ENCODE data around the gene INS. TPM values are rescaled to one million over a fixed set of nuclear protein-coding genes. Genes with fewer than 3 reads are reported as not detected.

INS gene
- total and polyA plus RNA-seq, 3 experiments from 2014 or later: not detected

GRCh38 chr11:2153581-2154194 is 7.3 kb downstream of the INS start:
- ChIA-PET CTCF (interaction anchor here (1.0 to 9.0 kb wide), 9 partner anchors 13 to 501 kb away, joined by 3 to 141 read pairs (median 12); partner anchors contain the start of gene SYT8), POLR2A (no interaction called here)
- Mint-ChIP-seq H3K27ac (no peak overlapping the region), H3K9me3 (no peaks in the 10 kb centered on the region), H3K4me1 (peaks cover 7 to 8% (median 7%) of the 10 kb centered on the region in 3 donors), H3K27me3 (peaks cover 19 to 23% of the 10 kb centered on the region in 2 donors), H3K36me3 (no peaks in the 10 kb centered on the region), H3K4me3 (no peak overlapping the region)
- Histone ChIP-seq H3K36me3 (ENCODE audit: insufficient read depth, low read length) (no peaks in the 10 kb centered on the region), H3K27ac (ENCODE audit: low read depth, low read length) (no peak overlapping the region), H3K9me3 (ENCODE audit: low read length) (no peaks in the 10 kb centered on the region), H3K4me3 (ENCODE audit: low read length) (no peak overlapping the region), H3K27me3 (ENCODE audit: insufficient read depth, low read length, poor library complexity, severe bottlenecking) (peaks cover 13% of the 10 kb centered on the region), H3K4me1 (ENCODE audit: insufficient read depth, low read length) (peaks cover 6% of the 10 kb centered on the region)
- DNase-seq: no peak

GRCh38 chr11:2151500-2152257 is 9.3 kb downstream of the INS start:
- ChIA-PET CTCF (interaction anchor here (0.6 to 9.0 kb wide), 50 partner anchors 8 to 1258 kb away, joined by 3 to 141 read pairs (median 4); partner anchors contain the start of genes IGF2, LSP1, SYT8 and TNNI2), POLR2A (interaction anchor here (0.7 to 1.2 kb wide), 3 partner anchors 112 to 269 kb away, joined by 3 to 4 read pairs (median 4); no protein-coding TSS in a partner anchor)
- peak; percentile 67 to 86 (median 71) for DNase-seq
- H3K27ac ChIP-seq (ENCODE audit: low read depth, low read length): no peak overlapping the region
- no peaks in the 10 kb centered on the region for H3K9me3 Mint-ChIP-seq
- peak overlapping the region in 6 of 7 donors; percentile 30 to 81 (median 58) for H3K4me3 Mint-ChIP-seq
- H3K27ac Mint-ChIP-seq: peak overlapping the region in 3 of 8 donors; percentile 51 to 79 (median 61)
- no peaks in the 10 kb centered on the region for H3K36me3 Mint-ChIP-seq
- peaks cover 13% of the 10 kb centered on the region for H3K27me3 ChIP-seq (ENCODE audit: insufficient read depth, low read length, poor library complexity, severe bottlenecking)
- H3K27me3 Mint-ChIP-seq: peaks cover 24 to 32% of the 10 kb centered on the region in 2 donors
- H3K4me1 ChIP-seq (ENCODE audit: insufficient read depth, low read length): peaks cover 6% of the 10 kb centered on the region
- H3K36me3 ChIP-seq (ENCODE audit: insufficient read depth, low read length): no peaks in the 10 kb centered on the region
- peak overlapping the region; percentile 23 for H3K4me3 ChIP-seq (ENCODE audit: low read length)
- peaks cover 7 to 8% (median 7%) of the 10 kb centered on the region in 3 donors for H3K4me1 Mint-ChIP-seq
- no peaks in the 10 kb centered on the region for H3K9me3 ChIP-seq (ENCODE audit: low read length)

- no peak for DNase-seq
- H3K9me3 Mint-ChIP-seq: no peaks in the 10 kb centered on the region
- Histone ChIP-seq H3K4me3 (ENCODE audit: low read length) (no peak overlapping the region), H3K9me3 (ENCODE audit: low read length) (no peaks in the 10 kb centered on the region), H3K36me3 (ENCODE audit: insufficient read depth, low read length) (no peaks in the 10 kb centered on the region), H3K4me1 (ENCODE audit: insufficient read depth, low read length) (peaks cover 6% of the 10 kb centered on the region), H3K27ac (ENCODE audit: low read depth, low read length) (no peak overlapping the region), H3K27me3 (ENCODE audit: insufficient read depth, low read length, poor library complexity, severe bottlenecking) (peaks cover 24% of the 10 kb centered on the region)
- H3K4me3 Mint-ChIP-seq: no peak overlapping the region
- CTCF ChIA-PET: interaction anchor here (0.7 to 9.0 kb wide), 16 partner anchors 10 to 497 kb away, joined by 3 to 141 read pairs (median 6); partner anchors contain the start of genes IGF2, SYT8 and TSSC4
- POLR2A ChIA-PET: interaction anchor here (0.6 kb wide), 1 partner anchor 456 kb away, joined by 3 read pairs; no protein-coding TSS in a partner anchor
- H3K27ac Mint-ChIP-seq: no peak overlapping the region
- H3K27me3 Mint-ChIP-seq: peaks cover 38 to 45% of the 10 kb centered on the region in 2 donors
- no peaks in the 10 kb centered on the region for H3K36me3 Mint-ChIP-seq
- peaks cover 7 to 8% (median 7%) of the 10 kb centered on the region in 3 donors for H3K4me1 Mint-ChIP-seq
Measured at GRCh38 chr11:2149864-2150847, 10.9 kb downstream of the INS start.

GRCh38 chr11:2149460-2149859 is 11.5 kb downstream of the INS start:
- Mint-ChIP-seq H3K4me1 (peaks cover 7 to 9% (median 7%) of the 10 kb centered on the region in 3 donors), H3K36me3 (no peaks in the 10 kb centered on the region), H3K27me3 (peaks cover 40 to 52% of the 10 kb centered on the region in 2 donors), H3K27ac (no peak overlapping the region), H3K4me3 (no peak overlapping the region), H3K9me3 (no peaks in the 10 kb centered on the region)
- Histone ChIP-seq H3K36me3 (ENCODE audit: insufficient read depth, low read length) (no peaks in the 10 kb centered on the region), H3K9me3 (ENCODE audit: low read length) (no peaks in the 10 kb centered on the region), H3K4me1 (ENCODE audit: insufficient read depth, low read length) (peaks cover 6% of the 10 kb centered on the region), H3K27me3 (ENCODE audit: insufficient read depth, low read length, poor library complexity, severe bottlenecking) (peaks cover 30% of the 10 kb centered on the region), H3K27ac (ENCODE audit: low read depth, low read length) (no peak overlapping the region), H3K4me3 (ENCODE audit: low read length) (no peak overlapping the region)
- DNase-seq: no peak
- ChIA-PET CTCF (interaction anchor here (1.0 to 9.0 kb wide), 5 partner anchors 112 to 530 kb away, joined by 3 to 141 read pairs (median 65); partner anchors contain the start of gene SYT8), POLR2A (interaction anchor here (0.6 kb wide), 1 partner anchor 456 kb away, joined by 3 read pairs; no protein-coding TSS in a partner anchor)

GRCh38 chr11:2148595-2148994 is 12.4 kb downstream of the INS start:
- H3K36me3 Mint-ChIP-seq: no peaks in the 10 kb centered on the region
- Histone ChIP-seq H3K27me3 (ENCODE audit: insufficient read depth, low read length, poor library complexity, severe bottlenecking) (peaks cover 30% of the 10 kb centered on the region), H3K9me3 (ENCODE audit: low read length) (no peaks in the 10 kb centered on the region), H3K36me3 (ENCODE audit: insufficient read depth, low read length) (no peaks in the 10 kb centered on the region), H3K27ac (ENCODE audit: low read depth, low read length) (no peak overlapping the region), H3K4me1 (ENCODE audit: insufficient read depth, low read length) (peaks cover 6% of the 10 kb centered on the region), H3K4me3 (ENCODE audit: low read length) (no peak overlapping the region)
- ChIA-PET CTCF (interaction anchor here (1.0 to 9.0 kb wide), 3 partner anchors 111 to 529 kb away, joined by 3 to 141 read pairs (median 85); no protein-coding TSS in a partner anchor), POLR2A (no interaction called here)
- H3K27me3 Mint-ChIP-seq: peaks cover 39 to 56% of the 10 kb centered on the region in 2 donors
- H3K4me1 Mint-ChIP-seq: peaks cover 7 to 11% (median 7%) of the 10 kb centered on the region in 3 donors
- no peak for DNase-seq
- no peak overlapping the region for H3K27ac Mint-ChIP-seq
- H3K4me3 Mint-ChIP-seq: no peak overlapping the region
- H3K9me3 Mint-ChIP-seq: no peaks in the 10 kb centered on the region

GRCh38 chr11:2147391-2147790 is 13.6 kb downstream of the INS start:
- no peak overlapping the region for H3K27ac Mint-ChIP-seq
- Histone ChIP-seq H3K36me3 (ENCODE audit: insufficient read depth, low read length) (no peaks in the 10 kb centered on the region), H3K4me3 (ENCODE audit: low read length) (no peak overlapping the region), H3K9me3 (ENCODE audit: low read length) (no peaks in the 10 kb centered on the region), H3K27me3 (ENCODE audit: insufficient read depth, low read length, poor library complexity, severe bottlenecking) (peaks cover 36% of the 10 kb centered on the region), H3K4me1 (ENCODE audit: insufficient read depth, low read length) (peaks cover 6% of the 10 kb centered on the region), H3K27ac (ENCODE audit: low read depth, low read length) (no peak overlapping the region)
- DNase-seq: no peak
- ChIA-PET CTCF (interaction anchor here (0.8 kb wide), 1 partner anchor 110 kb away, joined by 3 read pairs; no protein-coding TSS in a partner anchor), POLR2A (no interaction called here)
- no peaks in the 10 kb centered on the region for H3K36me3 Mint-ChIP-seq
- peaks cover 7 to 11% (median 7%) of the 10 kb centered on the region in 3 donors for H3K4me1 Mint-ChIP-seq
- peaks cover 47 to 68% of the 10 kb centered on the region in 2 donors for H3K27me3 Mint-ChIP-seq
- no peaks in the 10 kb centered on the region for H3K9me3 Mint-ChIP-seq
- H3K4me3 Mint-ChIP-seq: no peak overlapping the region

- H3K36me3 Mint-ChIP-seq: no peaks in the 10 kb centered on the region
- POLR2A ChIA-PET: no interaction called here
- H3K36me3 ChIP-seq (ENCODE audit: insufficient read depth, low read length): no peaks in the 10 kb centered on the region
- H3K4me3 Mint-ChIP-seq: no peak overlapping the region
- H3K27ac Mint-ChIP-seq: no peak overlapping the region
- no peaks in the 10 kb centered on the region for H3K9me3 ChIP-seq (ENCODE audit: low read length)
- CTCF ChIA-PET: interaction anchor here (1.4 kb wide), 1 partner anchor 110 kb away, joined by 3 read pairs; no protein-coding TSS in a partner anchor
- H3K4me1 Mint-ChIP-seq: peaks cover 0 to 6% (median 0%) of the 10 kb centered on the region in 3 donors
- H3K4me1 ChIP-seq (ENCODE audit: insufficient read depth, low read length): no peaks in the 10 kb centered on the region
- DNase-seq: no peak
- peaks cover 45% of the 10 kb centered on the region for H3K27me3 ChIP-seq (ENCODE audit: insufficient read depth, low read length, poor library complexity, severe bottlenecking)
- no peaks in the 10 kb centered on the region for H3K9me3 Mint-ChIP-seq
- H3K27ac ChIP-seq (ENCODE audit: low read depth, low read length): no peak overlapping the region
- no peak overlapping the region for H3K4me3 ChIP-seq (ENCODE audit: low read length)
- peaks cover 55 to 78% of the 10 kb centered on the region in 2 donors for H3K27me3 Mint-ChIP-seq
Measured at GRCh38 chr11:2146051-2146450, 15.0 kb downstream of the INS start.
